HepG2 (cell line): ENCODE data around the gene KIF19. TPM values are rescaled to one million over a fixed set of nuclear protein-coding genes. Genes with fewer than 3 reads are reported as not detected.

Experiments
- ATF4 ChIP-seq, 2 experiments: fragments of 450-650 bp in 1 of 2; sonication (generic) in 1 of 2; formaldehyde crosslinking; IDR thresholded peaks; 2 replicates each; pipeline versions ENCODE4 v1.5.0 to v1.8.0; 2020 to 2022; ENCODE audit warnings: mild to moderate bottlenecking in 1 of 2, missing genetic modification reagents in 1 of 2
- CCDC6 ChIP-seq: sonication (generic); formaldehyde crosslinking; IDR thresholded peaks from 2 replicates; pipeline ENCODE4 v1.8.1; 2022; ENCODE audit warnings: mild to moderate bottlenecking, missing genetic modification reagents, moderate library complexity
- EED ChIP-seq: sonication (generic); formaldehyde crosslinking; IDR thresholded peaks from 2 replicates; pipeline ENCODE4 v1.5.0; 2020; ENCODE audit warnings: mild to moderate bottlenecking, missing genetic modification reagents
- FOXK2 ChIP-seq: fragments of 450-650 bp; IDR thresholded peaks from 2 replicates; pipeline ENCODE4 v1.6.1; 2016
- FOXO1 ChIP-seq: sonication (generic); formaldehyde crosslinking; IDR thresholded peaks from 2 replicates; pipeline ENCODE4 v1.4.0; 2020; ENCODE audit warnings: missing genetic modification reagents
- GATAD2A ChIP-seq: IDR thresholded peaks from 2 replicates; pipeline ENCODE4 v1.6.1; 2016
- GLI4 ChIP-seq: sonication (generic); formaldehyde crosslinking; IDR thresholded peaks from 2 replicates; pipeline ENCODE4 v1.5.1; 2020; ENCODE audit warnings: missing genetic modification reagents, mild to moderate bottlenecking, moderate library complexity, borderline replicate concordance
- HMG20A ChIP-seq: IDR thresholded peaks from 2 replicates; pipeline ENCODE4 v1.6.1; 2016; ENCODE audit warnings: borderline replicate concordance
- KDM6A ChIP-seq: IDR thresholded peaks from 2 replicates; pipeline ENCODE4 v1.6.1; 2016; ENCODE audit warnings: low read depth
- MAFG ChIP-seq: sonication (generic); formaldehyde crosslinking; IDR thresholded peaks from 2 replicates; pipeline ENCODE4 v1.5.1; 2020; ENCODE audit warnings: mild to moderate bottlenecking, missing genetic modification reagents
- MTF2 ChIP-seq: sonication (generic); formaldehyde crosslinking; IDR thresholded peaks from 2 replicates; pipeline ENCODE4 v1.5.0; 2020; ENCODE audit warnings: missing genetic modification reagents, borderline replicate concordance
- PBX2 ChIP-seq: IDR thresholded peaks from 2 replicates; pipeline ENCODE4 v1.6.1; 2016; ENCODE audit warnings: control low read depth
- REXO4 ChIP-seq: sonication (generic); formaldehyde crosslinking; IDR thresholded peaks from 2 replicates; pipeline ENCODE4 v1.8.0; 2022; ENCODE audit warnings: missing genetic modification reagents, mild to moderate bottlenecking, borderline replicate concordance
- SETDB1 ChIP-seq: sonication (generic); formaldehyde crosslinking; IDR thresholded peaks from 2 replicates; pipeline ENCODE4 v1.5.1; 2020; ENCODE audit warnings: missing genetic modification reagents, mild to moderate bottlenecking, borderline replicate concordance
- SKI ChIP-seq: fragments of 450-650 bp; IDR thresholded peaks from one replicate; pipeline ENCODE4 v1.6.1; 2018; ENCODE audit warnings: mild to moderate bottlenecking; ENCODE audit not compliant: partially characterized antibody
- SMAD1 ChIP-seq: sonication (generic); formaldehyde crosslinking; IDR thresholded peaks from 2 replicates; pipeline ENCODE4 v1.4.0; 2020; ENCODE audit warnings: missing genetic modification reagents, low read depth, mild to moderate bottlenecking, borderline replicate concordance
- TOE1 ChIP-seq: sonication (generic); formaldehyde crosslinking; IDR thresholded peaks from 2 replicates; pipeline ENCODE4 v1.4.0; 2020; ENCODE audit warnings: mild to moderate bottlenecking, missing genetic modification reagents
- XRCC5 ChIP-seq: fragments of 200-400 bp; formaldehyde crosslinking; optimal IDR thresholded peaks from 2 replicates; pipeline ENCODE3; 2017; ENCODE audit warnings: mild to moderate bottlenecking, low read length
- ZC3H4 ChIP-seq: sonication (generic); formaldehyde crosslinking; IDR thresholded peaks from 2 replicates; pipeline ENCODE4 v1.4.0; 2020; ENCODE audit warnings: missing genetic modification reagents, borderline replicate concordance
- ZNF143 ChIP-seq: sonication (generic); formaldehyde crosslinking; IDR thresholded peaks from 2 replicates; pipeline ENCODE4 v1.4.0; 2020; ENCODE audit warnings: missing genetic modification reagents
- ZNF205 ChIP-seq: IDR thresholded peaks from 2 replicates; pipeline ENCODE4 v1.6.1; 2018; ENCODE audit warnings: missing biosample characterization, missing genetic modification reagents
- ZNF234 ChIP-seq: sonication (generic); formaldehyde crosslinking; conservative IDR thresholded peaks from 2 replicates; pipeline ENCODE4 v1.5.1; 2020; ENCODE audit warnings: mild to moderate bottlenecking, missing genetic modification reagents
- ZNF263 ChIP-seq: sonication (generic); formaldehyde crosslinking; IDR thresholded peaks from 2 replicates; pipeline ENCODE4 v1.4.0; 2020; ENCODE audit warnings: missing genetic modification reagents
- ZNF598 ChIP-seq: sonication (generic); formaldehyde crosslinking; IDR thresholded peaks from 2 replicates; pipeline ENCODE4 v1.5.1; 2020; ENCODE audit warnings: mild to moderate bottlenecking, missing genetic modification reagents, borderline replicate concordance
- ZNF749 ChIP-seq: sonication (generic); formaldehyde crosslinking; IDR thresholded peaks from 2 replicates; pipeline ENCODE4 v1.8.0; 2022; ENCODE audit warnings: mild to moderate bottlenecking, missing genetic modification reagents, moderate library complexity, borderline replicate concordance
- ZNF766 ChIP-seq: sonication (generic); formaldehyde crosslinking; IDR thresholded peaks from 2 replicates; pipeline ENCODE4 v1.5.0; 2020; ENCODE audit warnings: missing genetic modification reagents, borderline replicate concordance
- polyA plus RNA-seq, 8 experiments: library from polyadenylated mRNA; depleted of rRNA in 3 of 8; stranded (reverse) in 7 of 8; unstranded in 1 of 8; fragments of >200 nt; fragmentation: Illumina TruSeq in 4 of 8; extraction: Trizol in 4 of 8; gene quantifications; 2 replicates each; pipeline versions ENCODE4 v1.2.1 to v1.2.3, GENCODE V29; 2011 to 2016; ENCODE audit warnings: low read depth in 4 of 8, missing spikeins in 1 of 8, mixed read lengths in 1 of 8; ENCODE audit not compliant: insufficient read depth in 1 of 8
- total RNA-seq, 5 experiments: library from RNA; depleted of rRNA; stranded (reverse); fragments of >200 nt; fragmentation: Illumina TruSeq; extraction: Trizol; gene quantifications; 2 replicates each; pipeline ENCODE4 v1.2.3, GENCODE V29; 2016; ENCODE audit warnings: low read depth in 1 of 5
- TF ChIP-seq, protein P1 (sequence below): IDR thresholded peaks from 2 replicates; pipeline ENCODE4 v1.6.1; 2016; ENCODE audit warnings: mild to moderate bottlenecking

KIF19 gene
- total and polyA plus RNA-seq, 2 of the 13 experiments (the other 11 are each of a cell fraction or from before 2014, with no cell fraction given) = not detected

DNA sequence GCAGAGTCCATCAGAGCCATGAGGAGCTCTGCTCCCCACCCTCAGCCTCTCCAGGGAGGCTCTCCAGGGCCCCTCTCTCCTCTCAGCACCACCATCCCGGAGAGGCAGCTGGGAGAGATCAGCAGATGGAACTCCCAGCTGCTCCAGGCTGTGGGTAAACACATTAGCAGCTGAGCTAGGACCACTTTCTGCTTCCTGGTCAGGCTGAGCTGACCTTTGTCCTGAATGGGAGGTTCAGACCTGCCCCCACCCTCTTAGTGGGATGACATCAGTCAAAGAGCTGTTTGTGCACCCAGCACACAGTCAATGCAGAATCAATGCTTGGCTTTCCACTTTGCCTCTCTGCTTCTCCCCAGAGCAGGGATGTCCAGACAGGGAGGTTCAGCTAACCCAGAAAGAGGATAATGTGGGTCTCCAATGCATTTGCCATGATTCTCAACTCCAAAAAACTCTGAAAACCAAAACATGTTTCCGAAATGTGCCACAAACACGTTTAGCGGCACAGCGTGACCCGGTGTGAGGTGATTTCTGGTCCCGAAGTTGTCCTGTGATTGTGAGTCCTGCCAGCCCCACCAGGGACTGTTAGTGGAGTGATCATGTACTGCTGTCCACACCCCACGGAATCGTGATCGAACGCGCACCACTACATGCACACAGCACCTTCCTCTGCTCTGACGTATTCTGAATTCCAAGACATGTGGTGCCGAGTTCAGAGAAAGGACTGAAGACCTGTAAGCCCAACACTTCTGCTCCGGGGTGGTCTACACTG, 48.0 kb downstream of the KIF19 start (continued):
- TF ChIP-seq ZC3H4 = 0 out of 2 replicates have a peak, but pooled peaks have one; percentile 38
- peak; percentile 97 for TF ChIP-seq FOXO1 (CRISPR knock-in tag)
- TF ChIP-seq ZNF234 = no peak
- TF ChIP-seq SMAD1 (CRISPR knock-in tag) = no peak
- no peak for TF ChIP-seq SETDB1 (CRISPR knock-in tag)
- TF ChIP-seq, protein P1, sequence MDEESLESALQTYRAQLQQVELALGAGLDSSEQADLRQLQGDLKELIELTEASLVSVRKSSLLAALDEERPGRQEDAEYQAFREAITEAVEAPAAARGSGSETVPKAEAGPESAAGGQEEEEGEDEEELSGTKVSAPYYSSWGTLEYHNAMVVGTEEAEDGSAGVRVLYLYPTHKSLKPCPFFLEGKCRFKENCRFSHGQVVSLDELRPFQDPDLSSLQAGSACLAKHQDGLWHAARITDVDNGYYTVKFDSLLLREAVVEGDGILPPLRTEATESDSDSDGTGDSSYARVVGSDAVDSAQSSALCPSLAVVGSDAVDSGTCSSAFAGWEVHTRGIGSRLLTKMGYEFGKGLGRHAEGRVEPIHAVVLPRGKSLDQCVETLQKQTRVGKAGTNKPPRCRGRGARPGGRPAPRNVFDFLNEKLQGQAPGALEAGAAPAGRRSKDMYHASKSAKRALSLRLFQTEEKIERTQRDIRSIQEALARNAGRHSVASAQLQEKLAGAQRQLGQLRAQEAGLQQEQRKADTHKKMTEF (CRISPR knock-in tag) = peak; percentile 85
- no peak for TF ChIP-seq ZNF749 (CRISPR knock-in tag)
- TF ChIP-seq EED (CRISPR knock-in tag) = no peak
- peak; percentile 93; the same call in 1 of the 2 replicates for TF ChIP-seq ZNF598 (CRISPR knock-in tag)
- TF ChIP-seq XRCC5 = peak; percentile 97
- TF ChIP-seq ATF4 (CRISPR knock-in tag; IDR thresholded peaks at IDR 0.05) = peak in 1 of 2 experiments; percentile 90; a peak in 2 of 4 replicates
- peak; percentile 62; the same call in 1 of the 2 replicates for TF ChIP-seq MTF2 (CRISPR knock-in tag)
- TF ChIP-seq ZNF143 = peak; percentile 71; the same call in 1 of the 2 replicates
- peak; percentile 66 for TF ChIP-seq SKI
- TF ChIP-seq ZNF205 (CRISPR knock-in tag) = peak; percentile 81
- TF ChIP-seq KDM6A (CRISPR knock-in tag) = peak; percentile 69; the same call in 1 of the 2 replicates
- TF ChIP-seq PBX2 (CRISPR knock-in tag) = no peak
- no peak for TF ChIP-seq GLI4 (CRISPR knock-in tag)
- TF ChIP-seq HMG20A = peak; percentile 89; the same call in 1 of the 2 replicates
- 0 out of 2 replicates have a peak, but pooled peaks have one; percentile 50 for TF ChIP-seq ZNF263 (CRISPR knock-in tag)
- peak; percentile 94 for TF ChIP-seq GATAD2A (CRISPR knock-in tag)
- TF ChIP-seq REXO4 = no peak
- TF ChIP-seq FOXK2 = peak; percentile 72; the same call in 1 of the 2 replicates
- no peak for TF ChIP-seq MAFG (CRISPR knock-in tag)
- TF ChIP-seq CCDC6 (CRISPR knock-in tag) = peak; percentile 71; the same call in 1 of the 2 replicates
- TF ChIP-seq ZNF766 (CRISPR knock-in tag) = peak; percentile 73; the same call in 1 of the 2 replicates
- TF ChIP-seq TOE1 (CRISPR knock-in tag) = peak; percentile 87
